Measurements from ENCODE around the gene UGT1A8.

UGT1A8 gene

GRCh38 chr2:233754872-233755611 is 137.6 kb downstream of the UGT1A8 start:
- ChIA-PET CTCF (no interaction called here), POLR2A (no interaction called here)
- TF ChIP-seq CTCF (IDR thresholded peaks at IDR 0.05; ENCODE audit: control extremely low read depth, extremely low read depth, low read depth, missing control alignments): no peak
- DNase-seq (ENCODE audit: extremely low spot score): no peak

DNA sequence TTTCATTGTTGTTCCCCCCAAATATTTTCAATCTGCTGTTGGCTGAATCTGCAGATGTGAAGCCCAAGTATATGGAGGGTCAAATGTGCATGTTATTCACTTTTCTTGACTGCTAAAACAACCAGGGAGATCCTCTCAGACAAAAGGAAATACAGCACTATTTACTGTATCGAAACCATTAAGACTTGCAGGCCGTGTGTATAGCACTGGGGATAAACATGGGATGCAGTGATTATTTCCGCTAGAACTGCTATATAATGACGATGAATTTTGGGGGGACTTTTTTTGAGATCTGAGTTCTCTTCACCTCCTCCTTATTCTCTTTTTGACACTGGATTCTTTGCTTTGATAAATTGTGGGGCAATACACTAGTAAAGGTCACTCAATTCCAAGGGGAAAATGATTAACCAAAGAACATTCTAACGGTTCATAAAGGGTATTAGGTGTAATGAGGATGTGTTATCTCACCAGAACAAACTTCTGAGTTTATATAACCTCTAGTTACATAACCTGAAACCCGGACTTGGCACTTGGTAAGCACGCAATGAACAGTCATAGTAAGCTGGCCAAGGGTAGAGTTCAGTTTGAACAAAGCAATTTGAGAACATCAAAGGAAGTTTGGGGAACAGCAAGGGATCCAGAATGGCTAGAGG is 139.1 kb downstream of the UGT1A8 start:
- ChIA-PET CTCF (no interaction called here), POLR2A (no interaction called here)
- no peak for TF ChIP-seq CTCF (IDR thresholded peaks at IDR 0.05; ENCODE audit: control extremely low read depth, extremely low read depth, low read depth, missing control alignments)
- DNase-seq (ENCODE audit: extremely low spot score): no peak

DNA sequence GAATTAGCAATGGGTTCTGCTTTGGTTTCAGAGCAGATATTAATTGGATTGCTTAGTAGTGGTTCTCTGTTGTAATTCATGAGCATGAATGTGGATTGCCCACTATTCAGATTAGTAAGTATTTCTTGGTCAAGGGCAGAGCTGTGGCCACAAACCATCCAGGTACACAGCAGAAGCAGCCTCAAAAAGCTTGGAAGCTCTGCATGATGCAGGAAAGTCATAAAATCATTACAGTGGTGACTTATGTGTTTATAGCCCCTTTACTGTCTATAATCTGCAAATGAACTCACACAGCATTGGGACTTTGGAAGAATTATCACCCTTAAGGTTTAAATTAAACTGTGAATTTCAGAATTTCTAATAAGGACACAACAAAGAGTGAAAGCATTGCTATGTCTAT is 140.7 kb downstream of the UGT1A8 start:
- TF ChIP-seq CTCF (IDR thresholded peaks at IDR 0.05; ENCODE audit: control extremely low read depth, extremely low read depth, low read depth, missing control alignments): no peak
- ChIA-PET POLR2A (no interaction called here), CTCF (no interaction called here)
- DNase-seq (ENCODE audit: extremely low spot score): no peak

DNA sequence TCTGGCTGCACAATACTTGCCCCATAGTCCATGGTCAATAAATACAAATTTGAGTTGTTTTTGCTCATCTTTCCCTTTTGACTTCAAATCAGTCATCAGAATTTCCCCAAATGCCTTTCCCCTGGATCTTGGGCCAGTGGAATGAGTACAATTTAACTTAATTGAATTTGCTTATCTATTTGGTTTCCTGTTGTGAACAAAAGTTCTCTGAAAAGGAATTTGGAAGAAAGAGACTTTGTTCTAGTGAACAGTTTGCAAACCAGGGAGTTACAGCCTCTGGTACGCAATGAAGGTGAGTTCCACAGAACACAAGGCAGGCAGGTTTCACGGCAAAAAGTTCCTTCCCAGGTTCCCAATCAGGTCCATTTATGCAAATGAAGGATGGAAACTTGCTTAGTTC is 141.4 kb downstream of the UGT1A8 start:
- POLR2A ChIA-PET: no interaction called here
- TF ChIP-seq CTCF (IDR thresholded peaks at IDR 0.05; ENCODE audit: control extremely low read depth, extremely low read depth, low read depth, missing control alignments): no peak
- DNase-seq (ENCODE audit: extremely low spot score): no peak
- CTCF ChIA-PET: no interaction called here

DNA sequence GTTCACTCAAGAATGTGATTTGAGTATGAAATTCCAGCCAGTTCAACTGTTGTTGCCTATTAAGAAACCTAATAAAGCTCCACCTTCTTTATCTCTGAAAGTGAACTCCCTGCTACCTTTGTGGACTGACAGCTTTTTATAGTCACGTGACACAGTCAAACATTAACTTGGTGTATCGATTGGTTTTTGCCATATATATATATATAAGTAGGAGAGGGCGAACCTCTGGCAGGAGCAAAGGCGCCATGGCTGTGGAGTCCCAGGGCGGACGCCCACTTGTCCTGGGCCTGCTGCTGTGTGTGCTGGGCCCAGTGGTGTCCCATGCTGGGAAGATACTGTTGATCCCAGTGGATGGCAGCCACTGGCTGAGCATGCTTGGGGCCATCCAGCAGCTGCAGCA is 142.6 kb downstream of the UGT1A8 start, which contains the start of gene UGT1A1:
TSS of gene UGT1A1 (plus strand) at position 228 of the 400 bp plus-strand sequence. CDS start at position 246, 18 bp downstream.
- CTCF ChIA-PET: interaction anchor here (1.0 kb wide), 1 partner anchor 24 kb away, joined by 3 read pairs; no protein-coding TSS in a partner anchor
- POLR2A ChIA-PET: no interaction called here
- no peak for DNase-seq (ENCODE audit: extremely low spot score)
- TF ChIP-seq CTCF (IDR thresholded peaks at IDR 0.05; ENCODE audit: control extremely low read depth, extremely low read depth, low read depth, missing control alignments): no peak

DNA sequence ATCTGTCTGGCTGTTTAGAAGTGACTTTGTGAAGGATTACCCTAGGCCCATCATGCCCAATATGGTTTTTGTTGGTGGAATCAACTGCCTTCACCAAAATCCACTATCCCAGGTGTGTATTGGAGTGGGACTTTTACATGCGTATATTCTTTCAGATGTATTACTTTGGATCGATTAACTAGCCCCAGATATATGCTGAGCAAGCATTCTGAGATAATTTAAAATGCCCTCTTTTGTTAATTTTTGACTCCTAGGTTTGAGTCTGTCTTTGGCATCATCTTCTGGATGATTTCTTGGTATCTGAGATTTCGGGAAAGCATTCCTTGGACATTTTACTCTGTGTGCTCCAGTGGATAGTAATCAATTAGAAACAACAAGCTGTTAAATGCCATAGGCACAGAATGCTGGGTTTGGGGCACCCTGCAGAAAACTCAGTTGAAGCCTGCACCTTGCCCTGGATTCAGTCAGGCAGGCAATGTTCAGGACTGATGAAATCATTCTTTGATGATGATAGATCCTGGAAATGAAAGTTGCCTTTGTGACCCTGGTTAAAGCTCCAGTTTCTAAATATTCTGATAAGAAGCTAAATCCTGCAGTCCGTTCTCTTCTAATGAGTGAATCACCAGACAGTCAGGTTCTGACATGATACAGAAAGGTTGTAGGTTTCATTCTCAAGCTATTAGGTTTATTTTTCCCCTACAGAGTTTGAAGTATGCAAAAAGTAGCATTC is 143.8 kb downstream of the UGT1A8 start:
- POLR2A ChIA-PET: no interaction called here
- CTCF ChIA-PET: interaction anchor here (0.7 kb wide), 1 partner anchor 25 kb away, joined by 3 read pairs; no protein-coding TSS in a partner anchor
- TF ChIP-seq CTCF (IDR thresholded peaks at IDR 0.05; ENCODE audit: control extremely low read depth, extremely low read depth, low read depth, missing control alignments): no peak
- DNase-seq (ENCODE audit: extremely low spot score): no peak

Measured in GM10248 (cell line).